Tibial artery (tissue), 4 donors: ENCODE results near the gene TMEM11.

Experiments used
- DNase-seq, 2 donors: peaks; one replicate each; pipeline ENCODE4 v3.0.0-alpha.2; 2019
- H3K27ac ChIP-seq, 2 donors: fragments of 200-600 bp; sonication (generic) in 1 of 2; 1 replicate in 1 of 2; 2 replicates in 1 of 2; pipeline ENCODE4 v1.5.1; 2018 to 2019; ENCODE audit warnings: mild to moderate bottlenecking in 1 of 2
- H3K27me3 ChIP-seq, 2 donors: fragments of 200-600 bp; sonication (generic) in 1 of 2; one replicate each; pipeline versions ENCODE4 v1.5.1 to v1.6.0; 2016 to 2019
- H3K36me3 ChIP-seq, 3 donors: fragments of 200-600 bp; sonication (generic) in 2 of 3; one replicate each; pipeline ENCODE4 v1.5.1; 2016 to 2019; ENCODE audit warnings: mild to moderate bottlenecking in 2 of 3
- H3K4me1 ChIP-seq, 4 donors: fragments of 200-600 bp; sonication (generic) in 2 of 4; 1 replicate in 3 of 4; 2 replicates in 1 of 4; pipeline ENCODE4 v1.5.1; 2016 to 2019
- H3K4me3 ChIP-seq, 2 donors: fragments of 200-600 bp; sonication (generic) in 1 of 2; 1 replicate in 1 of 2; 2 replicates in 1 of 2; pipeline ENCODE4 v1.5.1; 2018 to 2019; ENCODE audit warnings: mild to moderate bottlenecking in 2 of 2
- H3K9me3 ChIP-seq, 3 donors: fragments of 200-600 bp; sonication (generic) in 1 of 3; one replicate each; pipeline ENCODE4 v1.5.1; 2016 to 2019
- intact Hi-C: fragments of 100-400 bp; cut with DNase I; formaldehyde crosslinking; loops from one replicate; pipeline ENCODE4 v1.15.0; 2023; ENCODE audit warnings: low total_unique reads
- TF ChIP-seq, protein P1 (sequence below), 2 experiments: fragments of 200-600 bp in 1 of 2; fragments of 450-650 bp in 1 of 2; IDR thresholded peaks; one replicate each; pipeline ENCODE4 v1.5.1; 2017 to 2019; ENCODE audit warnings: antibody characterized with exemption in 2 of 2, mild to moderate bottlenecking in 1 of 2, moderate library complexity in 1 of 2

Gene TMEM11, protein sequence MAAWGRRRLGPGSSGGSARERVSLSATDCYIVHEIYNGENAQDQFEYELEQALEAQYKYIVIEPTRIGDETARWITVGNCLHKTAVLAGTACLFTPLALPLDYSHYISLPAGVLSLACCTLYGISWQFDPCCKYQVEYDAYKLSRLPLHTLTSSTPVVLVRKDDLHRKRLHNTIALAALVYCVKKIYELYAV

DNA sequence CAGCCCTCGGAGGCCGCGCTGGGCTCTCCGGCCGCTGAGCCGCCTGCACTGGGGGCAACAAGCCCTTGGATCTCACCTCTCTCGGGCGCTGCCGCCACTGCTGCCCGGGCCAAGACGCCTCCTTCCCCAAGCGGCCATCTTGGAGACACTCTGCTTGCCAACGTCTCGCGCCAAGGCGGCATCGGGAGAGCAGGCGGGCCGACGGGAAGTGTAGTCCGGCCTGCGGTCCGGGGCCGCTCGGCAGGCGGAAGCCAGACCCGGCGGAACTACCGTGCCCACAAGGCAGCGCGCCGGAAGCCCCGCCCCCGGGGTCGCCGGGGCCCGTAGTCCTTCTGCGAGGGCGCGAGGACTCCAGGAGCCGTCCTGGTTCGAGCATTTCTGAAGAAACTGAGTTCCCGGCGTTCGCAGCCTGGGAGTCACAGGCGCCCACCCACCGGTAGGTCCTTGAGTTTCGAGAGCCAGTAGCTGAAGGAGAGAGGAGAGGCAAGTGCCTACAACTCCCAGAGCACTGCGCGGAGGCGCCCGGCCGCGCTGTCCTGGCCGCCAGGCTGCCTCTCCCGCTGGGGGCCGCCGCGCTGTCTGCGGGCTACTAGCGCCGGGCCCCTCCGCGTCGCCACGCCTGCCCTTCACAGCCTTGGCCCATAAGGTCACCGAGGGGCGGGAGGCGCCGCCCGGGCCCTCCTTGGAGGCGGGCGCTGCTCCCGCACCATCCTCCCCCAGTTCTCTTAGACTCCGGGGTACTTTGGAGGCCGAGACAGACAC, at the start of gene TMEM11:
TMEM11 (minus strand) TSS at position 147 of the 762 bp plus-strand sequence; CDS start at position 138, 9 bp downstream.
- Histone ChIP-seq H3K27ac (peak within 1 kb of the TSS; percentile 91 to 96), H3K4me3 (peak within 1 kb of the TSS; percentile 91), H3K36me3 (peaks cover 0 to 15% (median 0%) of the 10 kb centered on the region in 3 donors), H3K9me3 (no peaks in the 10 kb centered on the region), H3K4me1 (peaks cover 0 to 54% (median 44%) of the 10 kb centered on the region in 4 donors), H3K27me3 (no peaks in the 10 kb centered on the region)
- TF ChIP-seq, protein P1, sequence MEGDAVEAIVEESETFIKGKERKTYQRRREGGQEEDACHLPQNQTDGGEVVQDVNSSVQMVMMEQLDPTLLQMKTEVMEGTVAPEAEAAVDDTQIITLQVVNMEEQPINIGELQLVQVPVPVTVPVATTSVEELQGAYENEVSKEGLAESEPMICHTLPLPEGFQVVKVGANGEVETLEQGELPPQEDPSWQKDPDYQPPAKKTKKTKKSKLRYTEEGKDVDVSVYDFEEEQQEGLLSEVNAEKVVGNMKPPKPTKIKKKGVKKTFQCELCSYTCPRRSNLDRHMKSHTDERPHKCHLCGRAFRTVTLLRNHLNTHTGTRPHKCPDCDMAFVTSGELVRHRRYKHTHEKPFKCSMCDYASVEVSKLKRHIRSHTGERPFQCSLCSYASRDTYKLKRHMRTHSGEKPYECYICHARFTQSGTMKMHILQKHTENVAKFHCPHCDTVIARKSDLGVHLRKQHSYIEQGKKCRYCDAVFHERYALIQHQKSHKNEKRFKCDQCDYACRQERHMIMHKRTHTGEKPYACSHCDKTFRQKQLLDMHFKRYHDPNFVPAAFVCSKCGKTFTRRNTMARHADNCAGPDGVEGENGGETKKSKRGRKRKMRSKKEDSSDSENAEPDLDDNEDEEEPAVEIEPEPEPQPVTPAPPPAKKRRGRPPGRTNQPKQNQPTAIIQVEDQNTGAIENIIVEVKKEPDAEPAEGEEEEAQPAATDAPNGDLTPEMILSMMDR (IDR thresholded peaks at IDR 0.05), result peak; percentile 13 to 40
- peak; percentile 96 to 97 for DNase-seq
- intact Hi-C loops, result loop anchor here (5.0 kb wide), 2 partner anchors 38 to 47 kb away; partner anchors contain the start of gene NATD1

DNA sequence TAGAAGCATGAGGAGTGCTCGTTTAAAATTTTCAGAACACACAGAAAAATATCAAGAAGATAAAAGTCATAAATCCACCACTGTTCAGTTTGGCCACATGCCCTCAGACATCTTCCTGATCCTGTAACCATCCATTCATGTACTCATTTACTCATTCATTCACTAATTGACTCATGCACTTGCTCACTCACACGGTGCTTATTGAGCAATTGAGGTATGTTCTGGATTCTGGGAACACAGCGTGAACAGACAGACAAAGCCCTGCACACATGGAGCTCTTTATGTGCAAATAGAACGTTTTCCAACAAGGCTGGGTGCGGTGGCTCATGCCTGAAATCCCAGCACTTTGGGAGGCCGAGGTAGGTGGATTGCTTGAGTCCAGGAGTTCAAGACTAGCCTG, 49.4 kb upstream of the TMEM11 start:
- Histone ChIP-seq H3K4me1 (peaks cover 0 to 25% (median 5%) of the 10 kb centered on the region in 4 donors), H3K27ac (no peak overlapping the region), H3K9me3 (no peaks in the 10 kb centered on the region), H3K4me3 (no peak overlapping the region), H3K36me3 (no peaks in the 10 kb centered on the region), H3K27me3 (no peaks in the 10 kb centered on the region)
- DNase-seq, result no peak
- TF ChIP-seq, protein P1 (IDR thresholded peaks at IDR 0.05), result no peak
- intact Hi-C loops, result no loop called here

DNA sequence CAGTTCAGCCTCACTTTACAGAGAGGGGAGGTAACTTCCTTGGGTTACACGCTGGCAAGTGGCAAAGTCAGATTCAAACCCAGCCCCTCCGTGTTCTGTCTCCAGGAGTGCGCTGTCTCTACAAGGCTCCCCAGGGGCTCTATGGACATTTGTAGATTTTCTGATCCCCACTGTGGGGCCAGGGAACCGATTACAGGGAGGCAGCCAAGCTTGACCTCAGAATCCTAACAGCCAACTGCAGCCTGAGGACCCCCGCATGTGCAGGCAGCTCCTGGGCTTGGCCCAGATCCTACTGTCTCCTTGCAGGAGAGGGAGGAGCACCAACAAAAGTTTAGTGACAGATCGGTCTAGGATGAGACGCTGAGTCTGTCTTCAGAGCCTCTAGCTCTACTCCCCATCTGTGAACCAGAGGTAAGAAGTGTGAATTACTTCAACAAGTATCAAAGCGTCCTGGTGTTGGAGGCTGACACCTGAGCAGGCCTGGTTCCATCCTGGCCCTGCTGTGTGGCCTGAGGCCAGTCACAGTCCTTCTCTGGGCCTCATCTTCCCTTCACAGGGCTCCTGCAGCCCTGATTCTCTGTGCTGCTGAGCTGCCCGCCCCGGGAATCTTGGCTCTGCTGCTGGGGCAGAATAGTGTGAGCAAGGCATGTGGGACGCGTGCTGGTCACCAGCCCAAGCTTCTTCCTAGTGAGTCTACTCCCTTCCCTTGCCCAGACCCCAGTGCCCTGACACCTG, 48.5 kb upstream of the TMEM11 start:
- peaks cover 0 to 25% (median 5%) of the 10 kb centered on the region in 4 donors for H3K4me1 ChIP-seq
- no peak overlapping the region for H3K4me3 ChIP-seq
- no peak for DNase-seq
- H3K36me3 ChIP-seq, result no peaks in the 10 kb centered on the region
- TF ChIP-seq, protein P1 (IDR thresholded peaks at IDR 0.05), result no peak
- H3K27me3 ChIP-seq, result no peaks in the 10 kb centered on the region
- no peak overlapping the region for H3K27ac ChIP-seq
- no peaks in the 10 kb centered on the region for H3K9me3 ChIP-seq
- intact Hi-C loops, result no loop called here

DNA sequence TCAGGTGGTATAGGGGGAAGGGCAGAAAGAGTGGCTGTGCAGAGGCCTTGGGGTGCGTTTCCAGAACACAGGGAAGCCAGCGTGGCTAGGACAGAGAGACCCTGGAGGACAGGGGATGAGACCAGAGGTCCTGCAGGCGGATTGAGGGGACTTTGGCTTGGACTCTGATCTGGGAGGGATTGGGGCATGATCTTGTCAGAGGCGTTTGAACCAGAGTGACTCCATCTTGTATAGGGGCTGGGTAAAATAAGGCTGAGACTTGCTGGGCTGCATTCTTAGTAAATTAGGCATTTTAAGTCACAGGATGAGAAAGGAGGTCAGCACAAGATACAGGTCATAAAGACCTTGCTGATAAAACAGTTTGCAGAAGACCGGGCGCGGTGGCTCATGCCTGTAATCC, 44.6 kb upstream of the TMEM11 start:
- Histone ChIP-seq H3K36me3 (no peaks in the 10 kb centered on the region), H3K4me1 (peaks cover 0 to 29% (median 11%) of the 10 kb centered on the region in 4 donors), H3K27ac (no peak overlapping the region), H3K27me3 (no peaks in the 10 kb centered on the region), H3K4me3 (no peak overlapping the region), H3K9me3 (no peaks in the 10 kb centered on the region)
- DNase-seq, result no peak
- intact Hi-C loops, result no loop called here
- TF ChIP-seq, protein P1 (IDR thresholded peaks at IDR 0.05), result no peak

DNA sequence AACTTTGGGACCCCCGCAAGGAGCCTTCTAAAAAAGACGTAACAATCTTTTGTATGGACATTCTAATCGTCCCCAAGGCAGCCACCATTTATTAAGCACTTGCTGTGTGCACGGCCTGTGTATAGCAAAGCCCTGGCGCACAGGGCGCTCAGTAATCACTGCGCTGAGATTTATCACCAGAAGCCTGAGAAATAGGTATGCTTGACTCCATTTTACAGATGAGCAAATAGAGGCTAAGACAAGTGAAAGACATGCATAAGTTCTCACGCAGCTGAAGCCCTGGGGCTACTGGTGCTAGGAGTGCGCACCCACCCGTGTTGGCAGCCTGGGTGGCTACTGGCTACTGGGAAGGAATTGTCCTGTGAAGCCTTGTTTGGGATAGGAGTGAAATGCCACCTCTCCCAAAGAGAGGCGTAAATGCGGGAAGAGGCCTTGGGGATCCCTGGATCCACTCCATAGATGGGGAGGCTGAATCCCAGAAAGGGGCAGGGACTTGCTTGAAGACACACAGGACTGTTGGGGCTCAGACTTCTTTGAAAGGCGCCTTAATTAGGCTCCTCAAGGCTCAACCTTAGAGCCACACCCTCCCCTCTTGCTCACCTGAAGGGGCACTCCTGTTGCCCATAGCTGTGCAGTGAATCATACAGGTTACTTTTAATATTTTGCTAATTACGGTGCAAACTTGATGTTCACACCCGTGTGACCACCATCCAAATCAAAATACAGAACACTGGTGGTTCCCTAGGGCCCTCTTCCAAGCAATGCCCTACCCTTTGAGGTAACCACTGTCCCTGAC, 39.9 kb upstream of the TMEM11 start:
- H3K9me3 ChIP-seq, result no peaks in the 10 kb centered on the region
- no peak for DNase-seq
- H3K27me3 ChIP-seq, result no peaks in the 10 kb centered on the region
- H3K4me1 ChIP-seq, result peaks cover 0 to 46% (median 34%) of the 10 kb centered on the region in 4 donors
- peak overlapping the region; percentile 75 to 76 for H3K27ac ChIP-seq
- peak overlapping the region; percentile 78 to 80 for H3K4me3 ChIP-seq
- TF ChIP-seq, protein P1 (IDR thresholded peaks at IDR 0.05), result no peak
- intact Hi-C loops, result loop anchor here (5.0 kb wide), 1 partner anchor 42 kb away; the partner anchor contains the start of gene TMEM11
- no peaks in the 10 kb centered on the region for H3K36me3 ChIP-seq
